ENCODE results near the gene CCNY.

The CCNY gene

GRCh38 chr10:35495521-35496119, 159.3 kb downstream of the CCNY start:
- Mint-ChIP-seq H3K4me3 (peak overlapping the region in 1 of 2 donors; percentile 55), H3K9me3 (peaks cover 0 to 2% of the 10 kb centered on the region in 2 donors), H3K4me1 (peaks cover 62 to 90% of the 10 kb centered on the region in 2 donors), H3K27me3 (no peaks in the 10 kb centered on the region), H3K27ac (peak overlapping the region; percentile 56), H3K36me3 (peaks cover 7 to 14% of the 10 kb centered on the region in 2 donors)
- DNase-seq (no peak), ATAC-seq (replicated peaks) (peak; percentile 78 to 85)

GRCh38 chr10:35497909-35498308, 161.6 kb downstream of the CCNY start:
- Mint-ChIP-seq H3K27me3 (no peaks in the 10 kb centered on the region), H3K4me3 (no peak overlapping the region), H3K36me3 (peaks cover 8 to 19% of the 10 kb centered on the region in 2 donors), H3K4me1 (peaks cover 55 to 85% of the 10 kb centered on the region in 2 donors), H3K9me3 (peaks cover 0 to 2% of the 10 kb centered on the region in 2 donors), H3K27ac (no peak overlapping the region)
- no peak for DNase-seq
- no peak for ATAC-seq (replicated peaks)

GRCh38 chr10:35498693-35499092, 162.4 kb downstream of the CCNY start:
- ATAC-seq (replicated peaks) = peak; percentile 74 to 77
- Mint-ChIP-seq H3K27ac (peak overlapping the region; percentile 59), H3K4me3 (peak overlapping the region in 1 of 2 donors; percentile 54), H3K36me3 (peaks cover 8 to 18% of the 10 kb centered on the region in 2 donors), H3K9me3 (peaks cover 0 to 2% of the 10 kb centered on the region in 2 donors), H3K27me3 (no peaks in the 10 kb centered on the region), H3K4me1 (peaks cover 51 to 77% of the 10 kb centered on the region in 2 donors)
- no peak for DNase-seq

- Mint-ChIP-seq H3K4me1 (peaks cover 40 to 53% of the 10 kb centered on the region in 2 donors), H3K27ac (no peak overlapping the region)
- no peak for ATAC-seq (replicated peaks)
Observed at GRCh38 chr10:35501923-35502322, 165.6 kb downstream of the CCNY start.

GRCh38 chr10:35502692-35503091, 166.4 kb downstream of the CCNY start:
- H3K36me3 Mint-ChIP-seq = peaks cover 12 to 20% of the 10 kb centered on the region in 2 donors
- no peak overlapping the region for H3K27ac Mint-ChIP-seq
- H3K9me3 Mint-ChIP-seq = peaks cover 0 to 2% of the 10 kb centered on the region in 2 donors
- H3K4me3 Mint-ChIP-seq = no peak overlapping the region
- ATAC-seq (replicated peaks) (no peak), DNase-seq (no peak)
- no peaks in the 10 kb centered on the region for H3K27me3 Mint-ChIP-seq
- H3K4me1 Mint-ChIP-seq = peaks cover 39 to 46% of the 10 kb centered on the region in 2 donors

More at GRCh38 chr10:35501923-35502322, 165.6 kb downstream of the CCNY start:
- no peak overlapping the region for H3K4me3 Mint-ChIP-seq
- no peak for DNase-seq
- peaks cover 12 to 20% of the 10 kb centered on the region in 2 donors for H3K36me3 Mint-ChIP-seq
- H3K27me3 Mint-ChIP-seq = no peaks in the 10 kb centered on the region
- H3K9me3 Mint-ChIP-seq = peaks cover 0 to 2% of the 10 kb centered on the region in 2 donors

- H3K27ac Mint-ChIP-seq = no peak overlapping the region
- peaks cover 35 to 43% of the 10 kb centered on the region in 2 donors for H3K4me1 Mint-ChIP-seq
- H3K27me3 Mint-ChIP-seq = no peaks in the 10 kb centered on the region
- H3K36me3 Mint-ChIP-seq = peaks cover 16 to 24% of the 10 kb centered on the region in 2 donors
- H3K9me3 Mint-ChIP-seq = peaks cover 0 to 2% of the 10 kb centered on the region in 2 donors
- ATAC-seq (replicated peaks) (no peak), DNase-seq (no peak)
- H3K4me3 Mint-ChIP-seq = no peak overlapping the region
Observed at GRCh38 chr10:35503578-35503977, 167.3 kb downstream of the CCNY start.

- H3K27me3 Mint-ChIP-seq = no peaks in the 10 kb centered on the region
- H3K4me1 Mint-ChIP-seq = peaks cover 29 to 41% of the 10 kb centered on the region in 2 donors
- H3K36me3 Mint-ChIP-seq = peaks cover 13 to 20% of the 10 kb centered on the region in 2 donors
- H3K4me3 Mint-ChIP-seq = no peak overlapping the region
- ATAC-seq (replicated peaks) (no peak), DNase-seq (no peak)
- H3K9me3 Mint-ChIP-seq = no peaks in the 10 kb centered on the region
- no peak overlapping the region for H3K27ac Mint-ChIP-seq
Observed at GRCh38 chr10:35504132-35504531, 167.8 kb downstream of the CCNY start.

GRCh38 chr10:35505241-35505873, 169.0 kb downstream of the CCNY start:
- no peak for ATAC-seq (replicated peaks)
- Mint-ChIP-seq H3K27ac (no peak overlapping the region), H3K4me1 (peaks cover 25 to 41% of the 10 kb centered on the region in 2 donors), H3K27me3 (no peaks in the 10 kb centered on the region), H3K9me3 (no peaks in the 10 kb centered on the region), H3K4me3 (no peak overlapping the region), H3K36me3 (peaks cover 13 to 20% of the 10 kb centered on the region in 2 donors)
- no peak for DNase-seq

GRCh38 chr10:35506741-35507140, 170.4 kb downstream of the CCNY start:
- H3K4me1 Mint-ChIP-seq = peaks cover 31 to 44% of the 10 kb centered on the region in 2 donors
- H3K4me3 Mint-ChIP-seq = no peak overlapping the region
- H3K27me3 Mint-ChIP-seq = no peaks in the 10 kb centered on the region
- peak overlapping the region; percentile 31 for H3K27ac Mint-ChIP-seq
- DNase-seq (no peak), ATAC-seq (replicated peaks) (no peak)
- peaks cover 17 to 26% of the 10 kb centered on the region in 2 donors for H3K36me3 Mint-ChIP-seq
- peaks cover under 1 to 1% of the 10 kb centered on the region in 2 donors for H3K9me3 Mint-ChIP-seq

- no peak for DNase-seq
- Mint-ChIP-seq H3K27me3 (no peaks in the 10 kb centered on the region), H3K4me1 (peaks cover 40 to 53% of the 10 kb centered on the region in 2 donors), H3K9me3 (peaks cover 7% of the 10 kb centered on the region in 2 donors), H3K36me3 (peaks cover 24 to 30% of the 10 kb centered on the region in 2 donors), H3K4me3 (no peak overlapping the region), H3K27ac (no peak overlapping the region)
- ATAC-seq (replicated peaks) = no peak
Observed at GRCh38 chr10:35507519-35508109, 171.3 kb downstream of the CCNY start.

- Mint-ChIP-seq H3K9me3 (peaks cover 7% of the 10 kb centered on the region in 2 donors), H3K4me1 (peaks cover 42 to 58% of the 10 kb centered on the region in 2 donors), H3K36me3 (peaks cover 25 to 26% of the 10 kb centered on the region in 2 donors), H3K4me3 (no peak overlapping the region), H3K27me3 (no peaks in the 10 kb centered on the region), H3K27ac (no peak overlapping the region)
- ATAC-seq (replicated peaks) (peak in 1 of 2 donors; percentile 39), DNase-seq (no peak)
Observed at GRCh38 chr10:35508647-35509046, 172.3 kb downstream of the CCNY start.

GRCh38 chr10:35510891-35511290, 174.6 kb downstream of the CCNY start:
- Mint-ChIP-seq H3K4me3 (no peak overlapping the region), H3K4me1 (peaks cover 49 to 79% of the 10 kb centered on the region in 2 donors), H3K27ac (no peak overlapping the region)

GRCh38 chr10:35511647-35512046, 175.3 kb downstream of the CCNY start:
- Mint-ChIP-seq H3K27ac (no peak overlapping the region), H3K27me3 (no peaks in the 10 kb centered on the region), H3K4me3 (no peak overlapping the region), H3K9me3 (peaks cover 7% of the 10 kb centered on the region in 2 donors), H3K36me3 (peaks cover 21 to 22% of the 10 kb centered on the region in 2 donors), H3K4me1 (peaks cover 46 to 79% of the 10 kb centered on the region in 2 donors)
- ATAC-seq (replicated peaks) = peak in 1 of 2 donors; percentile 43
- no peak for DNase-seq

More at GRCh38 chr10:35510891-35511290, 174.6 kb downstream of the CCNY start:
- ATAC-seq (replicated peaks) = no peak
- H3K27me3 Mint-ChIP-seq = no peaks in the 10 kb centered on the region
- peaks cover 21 to 22% of the 10 kb centered on the region in 2 donors for H3K36me3 Mint-ChIP-seq
- DNase-seq = no peak
- peaks cover 7% of the 10 kb centered on the region in 2 donors for H3K9me3 Mint-ChIP-seq

GRCh38 chr10:35516102-35516670, 179.9 kb downstream of the CCNY start:
- peaks cover 32 to 56% of the 10 kb centered on the region in 2 donors for H3K4me1 Mint-ChIP-seq
- H3K36me3 Mint-ChIP-seq = peaks cover 16 to 20% of the 10 kb centered on the region in 2 donors
- no peak overlapping the region for H3K4me3 Mint-ChIP-seq
- ATAC-seq (replicated peaks) (no peak), DNase-seq (no peak)
- H3K9me3 Mint-ChIP-seq = peaks cover 7% of the 10 kb centered on the region in 2 donors
- H3K27ac Mint-ChIP-seq = no peak overlapping the region
- no peaks in the 10 kb centered on the region for H3K27me3 Mint-ChIP-seq

Measured in stimulated activated naive B cell treated with anti-CD40 and anti-IgM and Interleukin-4, amounts not matched to agents 10 μg/mL and 1 μg/mL and 100 μg/mL, for 72 hours (primary cell).